ENCODE data around the gene NR6A1. TPM values are rescaled to one million over a fixed set of nuclear protein-coding genes. Genes with fewer than 3 reads are reported as not detected.

The NR6A1 gene
- total RNA-seq, 1 donor from 2014 or later, result 1.2 TPM

- Histone ChIP-seq H3K9me3 (no peaks in the 10 kb centered on the region), H3K27ac (no peak overlapping the region), H3K36me3 (no peaks in the 10 kb centered on the region), H3K4me1 (peaks cover 5% of the 10 kb centered on the region), H3K27me3 (no peaks in the 10 kb centered on the region), H3K4me3 (no peak overlapping the region)
- intact Hi-C loops (cut with DNase I), result no loop called here
- TF ChIP-seq, protein P1, sequence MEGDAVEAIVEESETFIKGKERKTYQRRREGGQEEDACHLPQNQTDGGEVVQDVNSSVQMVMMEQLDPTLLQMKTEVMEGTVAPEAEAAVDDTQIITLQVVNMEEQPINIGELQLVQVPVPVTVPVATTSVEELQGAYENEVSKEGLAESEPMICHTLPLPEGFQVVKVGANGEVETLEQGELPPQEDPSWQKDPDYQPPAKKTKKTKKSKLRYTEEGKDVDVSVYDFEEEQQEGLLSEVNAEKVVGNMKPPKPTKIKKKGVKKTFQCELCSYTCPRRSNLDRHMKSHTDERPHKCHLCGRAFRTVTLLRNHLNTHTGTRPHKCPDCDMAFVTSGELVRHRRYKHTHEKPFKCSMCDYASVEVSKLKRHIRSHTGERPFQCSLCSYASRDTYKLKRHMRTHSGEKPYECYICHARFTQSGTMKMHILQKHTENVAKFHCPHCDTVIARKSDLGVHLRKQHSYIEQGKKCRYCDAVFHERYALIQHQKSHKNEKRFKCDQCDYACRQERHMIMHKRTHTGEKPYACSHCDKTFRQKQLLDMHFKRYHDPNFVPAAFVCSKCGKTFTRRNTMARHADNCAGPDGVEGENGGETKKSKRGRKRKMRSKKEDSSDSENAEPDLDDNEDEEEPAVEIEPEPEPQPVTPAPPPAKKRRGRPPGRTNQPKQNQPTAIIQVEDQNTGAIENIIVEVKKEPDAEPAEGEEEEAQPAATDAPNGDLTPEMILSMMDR (IDR thresholded peaks at IDR 0.05), result no peak
- no peak for TF ChIP-seq POLR2A (IDR thresholded peaks at IDR 0.05)
- no peak for TF ChIP-seq POLR2AphosphoS5 (IDR thresholded peaks at IDR 0.05; ENCODE audit: insufficient read depth in 1 of 2, low read depth in 1 of 2)
- DNase-seq (ENCODE audit: extremely low spot score in 2 of 2), result no peak
Measured at GRCh38 chr9:124599121-124599795, 171.9 kb downstream of the NR6A1 start.

- Histone ChIP-seq H3K27ac (no peak overlapping the region), H3K36me3 (no peaks in the 10 kb centered on the region), H3K4me3 (no peak overlapping the region), H3K4me1 (peaks cover 14% of the 10 kb centered on the region), H3K27me3 (no peaks in the 10 kb centered on the region), H3K9me3 (no peaks in the 10 kb centered on the region)
- DNase-seq (ENCODE audit: extremely low spot score in 2 of 2), result no peak
- intact Hi-C loops (cut with DNase I), result no loop called here
- TF ChIP-seq POLR2AphosphoS5 (IDR thresholded peaks at IDR 0.05; ENCODE audit: insufficient read depth in 1 of 2, low read depth in 1 of 2) (no peak), POLR2A (IDR thresholded peaks at IDR 0.05) (no peak)
- TF ChIP-seq, protein P1 (IDR thresholded peaks at IDR 0.05), result no peak
Measured at GRCh38 chr9:124598048-124598447, 173.1 kb downstream of the NR6A1 start.

DNA sequence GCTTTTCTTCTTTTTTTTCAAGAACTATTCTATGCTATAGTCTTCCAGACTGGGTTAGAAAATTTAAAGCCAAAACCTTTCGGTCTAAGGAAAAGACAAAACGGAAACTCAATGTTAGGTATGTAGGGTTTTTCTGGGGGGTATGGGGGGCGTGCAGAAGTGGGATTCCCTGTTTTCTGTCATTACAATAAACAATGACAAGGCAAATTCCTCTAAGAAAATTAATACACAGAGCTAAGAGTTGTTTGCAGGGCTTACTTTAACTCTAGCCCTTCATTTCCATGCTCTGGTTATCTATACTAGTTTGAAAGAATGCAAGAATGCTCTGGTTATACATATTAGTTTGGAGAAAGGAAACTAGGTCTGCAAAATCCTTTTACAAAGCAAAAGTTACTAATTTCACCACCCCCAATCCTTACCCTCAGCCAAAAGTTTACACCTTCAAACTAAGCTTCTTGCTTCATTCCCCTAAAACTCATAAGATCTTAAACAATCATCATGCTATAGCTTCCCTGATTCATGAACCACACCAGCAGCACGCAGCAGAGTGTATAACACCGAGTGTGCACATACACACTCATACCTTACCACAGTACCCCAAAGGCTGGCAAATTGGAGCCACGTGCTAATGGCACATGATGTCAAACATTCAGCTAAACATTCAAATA is 174.8 kb downstream of the NR6A1 start:
- intact Hi-C loops (cut with DNase I), result no loop called here
- no peak overlapping the region for H3K4me3 ChIP-seq
- DNase-seq (ENCODE audit: extremely low spot score in 2 of 2), result no peak
- no peaks in the 10 kb centered on the region for H3K9me3 ChIP-seq
- no peaks in the 10 kb centered on the region for H3K27me3 ChIP-seq
- H3K4me1 ChIP-seq, result peaks cover 14% of the 10 kb centered on the region
- no peaks in the 10 kb centered on the region for H3K36me3 ChIP-seq
- TF ChIP-seq POLR2AphosphoS5 (IDR thresholded peaks at IDR 0.05; ENCODE audit: insufficient read depth in 1 of 2, low read depth in 1 of 2) (no peak), POLR2A (IDR thresholded peaks at IDR 0.05) (no peak)
- TF ChIP-seq, protein P1 (IDR thresholded peaks at IDR 0.05), result no peak
- H3K27ac ChIP-seq, result no peak overlapping the region

DNA sequence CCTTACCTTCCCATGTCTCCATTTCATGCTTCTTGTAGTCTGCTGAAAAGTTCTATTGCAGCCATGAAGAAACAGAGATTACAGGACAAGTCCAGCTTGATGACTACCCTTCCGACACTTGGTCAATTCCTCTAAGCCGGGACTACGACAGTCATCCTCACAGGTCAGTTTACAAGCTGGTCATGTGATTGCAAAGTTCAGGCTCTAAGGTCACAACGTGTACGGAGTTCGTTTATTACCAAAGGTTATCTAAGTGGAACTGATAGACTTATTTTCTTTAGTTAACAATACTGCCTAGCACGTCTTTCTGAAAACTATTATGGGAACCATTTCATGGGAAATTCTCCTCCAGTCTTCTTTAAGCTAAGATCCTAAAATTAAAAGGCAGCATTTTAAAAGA is 175.4 kb downstream of the NR6A1 start:
- intact Hi-C loops (cut with DNase I), result no loop called here
- Histone ChIP-seq H3K4me3 (no peak overlapping the region), H3K4me1 (peaks cover 14% of the 10 kb centered on the region), H3K36me3 (no peaks in the 10 kb centered on the region), H3K27ac (no peak overlapping the region), H3K9me3 (no peaks in the 10 kb centered on the region), H3K27me3 (no peaks in the 10 kb centered on the region)
- TF ChIP-seq, protein P1 (IDR thresholded peaks at IDR 0.05), result no peak
- TF ChIP-seq POLR2A (IDR thresholded peaks at IDR 0.05) (no peak), POLR2AphosphoS5 (IDR thresholded peaks at IDR 0.05; ENCODE audit: insufficient read depth in 1 of 2, low read depth in 1 of 2) (no peak)
- no peak for DNase-seq (ENCODE audit: extremely low spot score in 2 of 2)

DNA sequence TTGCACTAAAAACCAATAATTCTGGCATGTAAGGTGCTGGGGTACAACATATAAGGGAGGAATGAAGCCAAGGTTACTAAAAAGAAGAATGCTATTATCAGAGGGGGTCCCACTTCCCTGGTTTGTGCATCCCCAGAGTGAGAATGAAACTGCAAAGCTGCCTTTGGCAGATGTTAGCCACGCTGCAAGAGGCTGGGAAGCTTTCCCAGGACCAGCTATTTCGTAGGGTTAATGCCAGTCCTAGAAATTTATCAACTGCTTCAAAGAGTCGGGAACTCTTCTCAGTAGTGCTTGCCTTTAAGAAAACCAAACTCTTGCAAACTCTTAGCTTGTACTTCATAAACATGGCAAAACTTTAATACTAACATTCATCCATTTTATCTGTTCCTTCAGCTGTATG is 176.4 kb downstream of the NR6A1 start:
- TF ChIP-seq, protein P1 (IDR thresholded peaks at IDR 0.05), result no peak
- no peak for TF ChIP-seq POLR2AphosphoS5 (IDR thresholded peaks at IDR 0.05; ENCODE audit: insufficient read depth in 1 of 2, low read depth in 1 of 2)
- no peak for TF ChIP-seq POLR2A (IDR thresholded peaks at IDR 0.05)
- intact Hi-C loops (cut with DNase I), result no loop called here

More for the DNA sequence above, 176.4 kb downstream of the NR6A1 start:
- no peaks in the 10 kb centered on the region for H3K36me3 ChIP-seq
- no peaks in the 10 kb centered on the region for H3K9me3 ChIP-seq
- DNase-seq (ENCODE audit: extremely low spot score in 2 of 2), result no peak
- H3K4me3 ChIP-seq, result no peak overlapping the region
- H3K4me1 ChIP-seq, result peaks cover 14% of the 10 kb centered on the region
- H3K27me3 ChIP-seq, result no peaks in the 10 kb centered on the region
- H3K27ac ChIP-seq, result no peak overlapping the region
